Upper lobe of left lung (tissue), 4 donors: ENCODE measurements around the gene SEMA4A.
A peak's percentile ranks its signal among the peaks of the same experiment; 100 is the strongest.

Experiments used
- CTCF ChIP-seq, 6 experiments: fragments of 450-650 bp in 4 of 6; fragments of 200-600 bp in 2 of 6; sonication (generic) in 2 of 6; IDR thresholded peaks; one replicate each; pipeline ENCODE4 v1.5.1; 2016 to 2019; ENCODE audit warnings: antibody characterized with exemption in 6 of 6
- POLR2A ChIP-seq, 4 donors: fragments of 450-650 bp; IDR thresholded peaks; one replicate each; pipeline ENCODE4 v1.5.1; 2016 to 2017; ENCODE audit warnings: antibody characterized with exemption in 4 of 4, mild to moderate bottlenecking in 2 of 4
- POLR2AphosphoS5 ChIP-seq, 2 donors: sonication (generic); formaldehyde crosslinking; IDR thresholded peaks; one replicate each; pipeline ENCODE4 v1.5.1; 2017; ENCODE audit warnings: antibody characterized with exemption in 2 of 2

GRCh38 chr1:156154317-156154749 is 948 bp downstream of the SEMA4A start:
- TF ChIP-seq POLR2AphosphoS5 (IDR thresholded peaks at IDR 0.05) (peak in 1 of 2 donors; percentile 41), CTCF (IDR thresholded peaks at IDR 0.05) (no peak), POLR2A (IDR thresholded peaks at IDR 0.05) (peak in 1 of 4 donors; percentile 68)
